Stimulated activated CD8-positive, alpha-beta memory T cell treated with anti-CD3 and anti-CD28 coated beads, Interleukin-7, amount 100 ng/mL, for 1 hour (primary cell): Measurements from ENCODE around the gene METAP2.

ENCODE experiments used
- DNase-seq, 2 donors: peaks; one replicate each; pipeline ENCODE4 v3.0.0-alpha.2; 2020; ENCODE audit warnings: low read depth in 2 of 2

METAP2 gene

DNA sequence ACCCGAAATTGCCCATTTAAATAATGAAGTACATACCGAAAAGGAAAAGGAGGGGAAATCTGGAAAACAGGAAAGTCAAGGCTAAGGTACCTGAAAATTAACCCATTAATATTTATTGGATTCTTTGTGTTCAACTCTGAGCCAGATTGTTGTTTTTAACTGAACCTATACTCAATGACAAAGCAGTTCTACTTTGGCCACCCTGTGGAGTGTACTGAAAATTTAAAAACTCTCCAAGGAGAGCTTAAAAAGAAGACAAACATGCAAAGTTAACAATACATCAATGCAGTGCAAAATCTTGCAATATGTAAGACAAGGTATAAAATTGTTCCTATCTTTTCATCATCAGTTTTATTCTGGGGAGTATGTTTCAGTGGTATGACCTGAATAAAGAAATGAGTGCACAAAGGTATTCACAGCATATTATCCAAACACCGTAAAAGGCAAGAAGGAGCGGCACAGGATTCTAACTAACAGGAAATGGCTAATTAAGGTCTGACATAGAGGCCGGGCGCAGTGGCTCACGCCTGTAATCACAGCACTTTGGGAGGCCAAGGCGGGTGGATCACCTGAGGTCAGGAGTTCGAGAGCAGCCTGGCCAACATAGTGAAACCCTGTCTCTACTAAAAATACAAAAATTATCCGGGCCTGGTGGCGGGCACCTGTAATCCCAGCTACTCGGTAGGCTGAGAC, 75.6 kb downstream of the METAP2 start:
- no peak for DNase-seq

DNA sequence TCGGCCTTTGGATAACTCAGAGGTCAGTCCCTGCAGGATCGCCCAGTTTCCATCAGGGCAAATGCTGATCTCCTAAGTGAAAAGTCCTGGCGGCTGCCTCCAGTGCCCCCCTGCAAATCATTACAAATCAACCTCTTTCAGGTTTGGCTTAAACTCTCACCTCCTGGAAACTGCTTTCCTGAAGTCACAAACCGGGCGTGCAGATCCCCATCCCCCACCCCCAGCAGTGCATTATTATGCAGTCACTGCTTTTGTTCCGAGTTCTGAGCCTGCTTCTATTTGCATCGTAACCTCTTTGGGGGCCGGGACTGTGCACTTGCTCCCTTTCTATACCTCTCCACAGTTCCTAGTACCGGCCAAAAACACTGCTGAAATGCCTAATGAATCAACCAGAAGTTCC, 77.4 kb downstream of the METAP2 start, which contains the start of gene USP44:
USP44 (minus strand) TSS at position 172 of the 400 bp plus-strand sequence. CDS start 17,220 bp downstream, outside the sequence.
- DNase-seq: no peak

DNA sequence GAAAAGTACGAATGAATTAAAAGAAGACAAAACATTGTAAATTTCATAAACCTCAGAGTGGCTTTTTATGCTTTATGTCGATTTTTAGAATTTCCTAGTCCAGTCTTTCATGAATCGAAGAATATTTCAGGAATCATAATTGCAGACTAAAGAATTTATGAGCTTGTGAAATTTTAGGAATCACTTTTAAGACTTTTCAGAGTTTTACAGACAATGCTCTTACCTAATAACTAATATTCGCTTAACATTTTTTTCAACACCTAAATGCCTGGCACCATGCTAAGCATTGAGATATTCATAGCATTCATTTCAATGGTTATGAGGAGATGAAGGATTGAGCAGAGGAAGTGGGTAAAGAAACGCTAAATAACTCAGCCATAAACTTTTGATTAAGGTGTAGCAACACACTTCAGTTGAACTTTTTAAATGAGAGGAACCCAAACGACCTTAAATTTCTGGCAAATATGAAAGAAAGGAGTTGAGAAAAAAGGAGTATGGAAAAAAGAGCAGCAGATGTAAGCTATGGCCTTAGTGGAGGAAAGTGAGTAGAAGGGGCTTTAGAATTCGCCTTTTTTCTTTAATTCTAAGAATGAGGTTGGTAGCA, 78.1 kb downstream of the METAP2 start:
- no peak for DNase-seq

DNA sequence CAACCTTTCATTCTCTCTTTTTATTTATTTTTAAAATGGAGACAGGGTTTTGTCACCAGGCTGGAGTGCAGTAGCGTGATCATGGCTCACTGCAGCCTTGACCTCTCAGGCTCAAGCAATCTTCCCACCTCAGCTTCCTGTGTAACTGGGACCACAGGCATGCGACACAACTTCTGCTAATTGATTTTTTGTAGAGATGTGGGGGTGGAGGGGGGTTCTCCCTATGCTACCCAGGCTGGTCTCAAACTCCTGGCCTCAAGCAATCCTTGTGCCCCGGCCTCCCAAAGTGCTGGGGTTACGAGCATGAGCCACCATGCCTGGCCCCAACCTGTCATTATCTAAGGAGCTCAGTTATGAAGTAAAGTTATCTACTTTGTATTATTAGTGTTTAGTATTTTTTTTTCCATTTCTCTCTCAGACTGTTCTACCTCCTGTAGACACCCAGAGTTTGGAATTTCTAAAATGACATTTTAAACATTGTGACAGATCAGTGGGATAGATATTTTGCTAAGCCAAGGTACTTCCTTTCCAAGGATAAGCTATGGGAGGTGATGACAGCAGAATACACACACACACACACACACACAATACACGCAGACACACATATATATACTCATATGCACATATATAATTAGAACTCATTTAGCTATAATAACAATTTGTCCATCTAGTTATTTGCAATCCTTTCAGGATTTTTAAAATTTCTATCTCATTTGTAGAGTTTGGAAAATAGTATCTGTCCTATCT, 79.4 kb downstream of the METAP2 start:
- DNase-seq: no peak

DNA sequence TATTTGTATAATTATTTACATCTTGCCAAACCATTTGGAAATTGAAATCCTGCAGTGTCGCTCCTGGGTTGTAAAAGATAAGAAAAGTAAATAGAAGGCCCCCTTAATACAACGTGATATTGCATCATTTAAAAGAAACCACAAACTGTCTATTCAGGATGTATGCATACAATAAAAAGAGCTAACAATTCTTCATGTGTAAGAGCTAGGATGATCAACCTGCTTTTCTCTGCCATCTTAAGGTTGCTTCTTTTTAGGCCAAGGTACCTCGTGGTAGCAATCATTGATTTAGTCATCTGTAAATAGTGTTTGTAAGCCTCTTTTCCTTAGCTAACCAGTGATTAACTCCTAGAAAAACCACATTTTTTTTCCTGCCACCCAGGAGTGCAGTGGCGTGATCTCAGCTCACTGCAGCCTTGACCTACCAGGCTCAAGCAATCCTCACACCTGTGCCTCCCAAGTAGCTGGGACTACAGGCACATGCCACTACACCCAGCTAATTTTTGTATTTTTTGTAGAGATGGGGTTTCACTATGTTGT, 80.7 kb downstream of the METAP2 start:
- no peak for DNase-seq

DNA sequence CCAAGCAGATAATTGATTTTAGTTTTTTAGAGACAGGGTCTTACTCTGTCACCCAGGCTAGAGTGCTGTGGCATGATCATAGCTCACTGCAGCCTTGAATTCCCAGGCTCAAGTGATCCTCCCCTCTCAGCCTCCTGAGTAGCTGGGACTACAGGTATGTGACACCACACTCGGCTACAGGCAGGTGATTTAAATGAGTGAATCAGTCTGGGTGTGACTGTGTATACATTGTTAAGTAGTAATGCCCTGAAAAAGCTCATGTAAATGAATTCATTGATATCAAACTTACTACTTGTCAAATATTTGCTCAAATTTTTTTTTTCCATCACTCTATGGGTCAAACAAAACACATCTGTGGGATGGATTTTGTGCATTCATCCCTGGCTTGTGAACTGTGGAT, 83.7 kb downstream of the METAP2 start:
- DNase-seq: no peak
